Right lung (tissue), 5 donors: ENCODE measurements around the gene FBXL14. TPM values are rescaled to one million over a fixed set of nuclear protein-coding genes. Genes with fewer than 3 reads are reported as not detected.

Source experiments
- DNase-seq, 2 donors: peaks; one replicate each; pipeline ENCODE4 v3.0.0-alpha.2; 2013
- polyA plus RNA-seq, 5 donors: library from polyadenylated mRNA; unstranded; fragments of 120-200 nt; gene quantifications; one replicate each; pipeline versions ENCODE4 v1.2.1 to v1.2.3, GENCODE V29; 2013; ENCODE audit warnings: inconsistent platforms in 1 of 5, low replicate concordance in 1 of 5; ENCODE audit not compliant: insufficient read length in 5 of 5, insufficient read depth in 1 of 5

FBXL14 gene
- polyA plus RNA-seq, 5 donors: 6.3 to 12.7 (median 9.4) TPM

GRCh38 chr12:1595026-1595561, 713 bp upstream of the FBXL14 start:
- peak in 1 of 2 donors; percentile 33 for DNase-seq

GRCh38 chr12:1594006-1594260, 448 bp downstream of the FBXL14 start:
- DNase-seq: no peak

- no peak for DNase-seq
Measured at GRCh38 chr12:1593174-1594005, 991 bp downstream of the FBXL14 start.

- no peak for DNase-seq
Measured at GRCh38 chr12:1592444-1593173, 1.8 kb downstream of the FBXL14 start.

GRCh38 chr12:1591543-1591942, 2.8 kb downstream of the FBXL14 start:
- DNase-seq: no peak

GRCh38 chr12:1591034-1591433, 3.3 kb downstream of the FBXL14 start:
- no peak for DNase-seq

GRCh38 chr12:1590221-1590979, 4.0 kb downstream of the FBXL14 start:
- DNase-seq: peak in 1 of 2 donors; percentile 30

GRCh38 chr12:1588575-1588947, 5.8 kb downstream of the FBXL14 start:
- no peak for DNase-seq

- no peak for DNase-seq
Measured at GRCh38 chr12:1587927-1588574, 6.3 kb downstream of the FBXL14 start.

GRCh38 chr12:1584326-1584725, 10.1 kb downstream of the FBXL14 start:
- DNase-seq: no peak

GRCh38 chr12:1583421-1584078, 10.8 kb downstream of the FBXL14 start:
- peak in 1 of 2 donors; percentile 82 for DNase-seq

GRCh38 chr12:1582709-1583050, 11.7 kb downstream of the FBXL14 start:
- no peak for DNase-seq

- DNase-seq: no peak
Measured at GRCh38 chr12:1581973-1582708, 12.2 kb downstream of the FBXL14 start.

GRCh38 chr12:1580526-1580925, 13.9 kb downstream of the FBXL14 start:
- no peak for DNase-seq

- no peak for DNase-seq
Measured at GRCh38 chr12:1579651-1580435, 14.5 kb downstream of the FBXL14 start.

- DNase-seq: peak; percentile 83 to 87
Measured at GRCh38 chr12:1576410-1577241, 17.8 kb downstream of the FBXL14 start.

GRCh38 chr12:1575408-1576401, 18.7 kb downstream of the FBXL14 start:
- DNase-seq: no peak

GRCh38 chr12:1574865-1575259, 19.5 kb downstream of the FBXL14 start:
- no peak for DNase-seq
